GM18526 (cell line): Measurements from ENCODE around the gene OTOP3.

ENCODE experiments used
- POLR2A ChIP-seq: IDR thresholded peaks from 3 replicates; pipeline ENCODE4 v1.6.1; 2011; ENCODE audit not compliant: insufficient read length; ENCODE audit errors: extremely low read depth

OTOP3 gene

GRCh38 chr17:74963656-74964055 is 28.0 kb downstream of the OTOP3 start:
- TF ChIP-seq POLR2A = no peak

- no peak for TF ChIP-seq POLR2A
Measured at GRCh38 chr17:74964246-74964761, 28.6 kb downstream of the OTOP3 start.

- no peak for TF ChIP-seq POLR2A
Measured at GRCh38 chr17:74964988-74965622, 29.4 kb downstream of the OTOP3 start.

GRCh38 chr17:74968361-74968780 is 32.7 kb downstream of the OTOP3 start:
- TF ChIP-seq POLR2A = no peak

- no peak for TF ChIP-seq POLR2A
Measured at GRCh38 chr17:74970395-74970794, 34.7 kb downstream of the OTOP3 start.

- TF ChIP-seq POLR2A = no peak
Measured at GRCh38 chr17:74971069-74971841, 35.6 kb downstream of the OTOP3 start.

- no peak for TF ChIP-seq POLR2A
Measured at GRCh38 chr17:74971842-74972106, 36.1 kb downstream of the OTOP3 start.

- no peak for TF ChIP-seq POLR2A
Measured at GRCh38 chr17:74972107-74972972, 36.6 kb downstream of the OTOP3 start, which contains the start of gene HID1. TSS of gene HID1 (minus strand) at chr17:74972759. CDS start at chr17:74972656, 103 bp downstream.

- TF ChIP-seq POLR2A = no peak
Measured at GRCh38 chr17:74972973-74973328, 37.3 kb downstream of the OTOP3 start.

GRCh38 chr17:74975943-74976342 is 40.2 kb downstream of the OTOP3 start:
- no peak for TF ChIP-seq POLR2A

- TF ChIP-seq POLR2A = no peak
Measured at GRCh38 chr17:74977802-74978201, 42.1 kb downstream of the OTOP3 start.

GRCh38 chr17:74978240-74978639 is 42.5 kb downstream of the OTOP3 start:
- TF ChIP-seq POLR2A = no peak

- TF ChIP-seq POLR2A = no peak
Measured at GRCh38 chr17:74979408-74980146, 43.9 kb downstream of the OTOP3 start.

- no peak for TF ChIP-seq POLR2A
Measured at GRCh38 chr17:74981318-74981978, 45.8 kb downstream of the OTOP3 start.
